ENCODE measurements around the gene TET3.
A peak's percentile ranks its signal among the peaks of the same experiment; 100 is the strongest.
"Not testable (repeated sequence)": the region's sequence is repeated elsewhere in the genome, so short reads cannot be mapped to it uniquely, and the experiment has no call there.

Gene TET3

GRCh38 chr2:73984203-73984921 is at the start of gene TET3:
TET3 (plus strand) TSS chr2:73984910; CDS start chr2:73986404, 1,494 bp downstream.
- DNase-seq, result peak; percentile 70 to 74
- TF ChIP-seq GATA1 (IDR thresholded peaks at IDR 0.05; ENCODE audit: low read depth, low read length) (no peak), POLR2A (IDR thresholded peaks at IDR 0.05; ENCODE audit: low read length) (no peak)

- no peak for TF ChIP-seq POLR2A (IDR thresholded peaks at IDR 0.05; ENCODE audit: low read length)
- TF ChIP-seq GATA1 (IDR thresholded peaks at IDR 0.05; ENCODE audit: low read depth, low read length), result no peak
- DNase-seq, result no peak
These were observed 49.1 kb upstream of the TET3 start for GRCh38 chr2:73935641-73936040.

- DNase-seq, result peak in 1 of 2 experiments; percentile 13
These were observed 47.4 kb upstream of the TET3 start for GRCh38 chr2:73937103-73937885.

GRCh38 chr2:73937899-73938298 is 46.8 kb upstream of the TET3 start:
- DNase-seq, result no peak
- TF ChIP-seq GATA1 (IDR thresholded peaks at IDR 0.05; ENCODE audit: low read depth, low read length) (no peak), POLR2A (IDR thresholded peaks at IDR 0.05; ENCODE audit: low read length) (no peak)

More at GRCh38 chr2:73937103-73937885, 47.4 kb upstream of the TET3 start:
- TF ChIP-seq GATA1 (IDR thresholded peaks at IDR 0.05; ENCODE audit: low read depth, low read length) (no peak), POLR2A (IDR thresholded peaks at IDR 0.05; ENCODE audit: low read length) (no peak)

GRCh38 chr2:73938718-73939352 is 45.9 kb upstream of the TET3 start:
- DNase-seq, result no peak
- TF ChIP-seq GATA1 (IDR thresholded peaks at IDR 0.05; ENCODE audit: low read depth, low read length) (no peak), POLR2A (IDR thresholded peaks at IDR 0.05; ENCODE audit: low read length) (no peak)

GRCh38 chr2:73939419-73939818 is 45.3 kb upstream of the TET3 start:
- TF ChIP-seq GATA1 (IDR thresholded peaks at IDR 0.05; ENCODE audit: low read depth, low read length) (no peak), POLR2A (IDR thresholded peaks at IDR 0.05; ENCODE audit: low read length) (no peak)
- DNase-seq, result peak; percentile 22 to 23

GRCh38 chr2:73940066-73940465 is 44.6 kb upstream of the TET3 start:
- DNase-seq, result not testable (repeated sequence)

- TF ChIP-seq GATA1 (IDR thresholded peaks at IDR 0.05; ENCODE audit: low read depth, low read length), result no peak
- TF ChIP-seq POLR2A (IDR thresholded peaks at IDR 0.05; ENCODE audit: low read length), result no peak
- DNase-seq, result no peak
These were observed 42.0 kb upstream of the TET3 start for GRCh38 chr2:73942664-73943063.

GRCh38 chr2:73944714-73945113 is 40.0 kb upstream of the TET3 start:
- no peak for DNase-seq
- no peak for TF ChIP-seq GATA1 (IDR thresholded peaks at IDR 0.05; ENCODE audit: low read depth, low read length)
- no peak for TF ChIP-seq POLR2A (IDR thresholded peaks at IDR 0.05; ENCODE audit: low read length)

GRCh38 chr2:73946215-73946614 is 38.5 kb upstream of the TET3 start:
- no peak for TF ChIP-seq GATA1 (IDR thresholded peaks at IDR 0.05; ENCODE audit: low read depth, low read length)
- no peak for TF ChIP-seq POLR2A (IDR thresholded peaks at IDR 0.05; ENCODE audit: low read length)
- no peak for DNase-seq

- DNase-seq, result no peak
- TF ChIP-seq GATA1 (IDR thresholded peaks at IDR 0.05; ENCODE audit: low read depth, low read length) (no peak), POLR2A (IDR thresholded peaks at IDR 0.05; ENCODE audit: low read length) (no peak)
These were observed 38.0 kb upstream of the TET3 start for GRCh38 chr2:73946666-73947065.

- DNase-seq, result no peak
- TF ChIP-seq GATA1 (IDR thresholded peaks at IDR 0.05; ENCODE audit: low read depth, low read length) (no peak), POLR2A (IDR thresholded peaks at IDR 0.05; ENCODE audit: low read length) (no peak)
These were observed 37.2 kb upstream of the TET3 start for GRCh38 chr2:73947412-73948018.

- DNase-seq, result no peak
- TF ChIP-seq POLR2A (IDR thresholded peaks at IDR 0.05; ENCODE audit: low read length) (no peak), GATA1 (IDR thresholded peaks at IDR 0.05; ENCODE audit: low read depth, low read length) (no peak)
These were observed 34.9 kb upstream of the TET3 start for GRCh38 chr2:73949802-73950201.

All from erythroblast (primary cell).